WTC11 (cell line): ENCODE measurements around the gene NCKAP5. TPM values are rescaled to one million over a fixed set of nuclear protein-coding genes. Genes with fewer than 3 reads are reported as not detected.

Experiments
- ATAC-seq: fragments of 200-7000 bp; cut with Tn5 transposase; 2 replicates; pipeline ENCODE4 v1.10.0; 2021; ENCODE audit warnings: mild to moderate bottlenecking, moderate library complexity
- CTCF ChIA-PET: fragments of 300-600 bp; sonication (Branson Sonifier 250); formaldehyde crosslinking; loops from one replicate; lab custom pipeline; 2021; ENCODE audit warnings: antibody characterized with exemption; lab: Charles Lee
- POLR2A ChIA-PET: fragments of 350-600 bp; sonication (Branson Sonifier 250); formaldehyde crosslinking; loops from one replicate; lab custom pipeline; 2021; ENCODE audit warnings: antibody characterized with exemption; lab: Charles Lee
- DNase-seq: peaks from one replicate; pipeline ENCODE4 v3.0.0; 2021; ENCODE audit warnings: low spot score
- H3K27ac Mint-ChIP-seq: 2 replicates; pipeline ENCODE4 v1.8.0; 2021; ENCODE audit warnings: mixed read lengths
- H3K27me3 Mint-ChIP-seq: 2 replicates; pipeline ENCODE4 v1.8.0; 2021; ENCODE audit warnings: low read depth, mild to moderate bottlenecking, moderate library complexity, mixed read lengths
- H3K36me3 Mint-ChIP-seq: 2 replicates; pipeline ENCODE4 v1.8.0; 2021; ENCODE audit warnings: mixed read lengths
- H3K4me1 Mint-ChIP-seq: 2 replicates; pipeline ENCODE4 v1.8.0; 2022; ENCODE audit warnings: mixed read lengths
- H3K4me3 Mint-ChIP-seq: 2 replicates; pipeline ENCODE4 v1.8.0; 2021; ENCODE audit warnings: mild to moderate bottlenecking, moderate library complexity, mixed read lengths
- H3K9me3 Mint-ChIP-seq: 2 replicates; pipeline ENCODE4 v1.8.0; 2021; ENCODE audit warnings: mixed read lengths
- ESRRA ChIP-seq: sonication (generic); formaldehyde crosslinking; IDR thresholded peaks from 2 replicates; pipeline ENCODE4 v1.8.1; 2022; ENCODE audit warnings: mild to moderate bottlenecking, missing genetic modification reagents, borderline replicate concordance
- ETV6 ChIP-seq: sonication (generic); formaldehyde crosslinking; IDR thresholded peaks from 2 replicates; pipeline ENCODE4 v1.8.1; 2022; ENCODE audit warnings: mild to moderate bottlenecking, missing genetic modification reagents
- FOXJ3 ChIP-seq: sonication (generic); formaldehyde crosslinking; IDR thresholded peaks from 2 replicates; pipeline ENCODE4 v1.9.0; 2021; ENCODE audit warnings: missing genetic modification reagents, mild to moderate bottlenecking, borderline replicate concordance
- FOXK1 ChIP-seq: sonication (generic); formaldehyde crosslinking; IDR thresholded peaks from 2 replicates; pipeline ENCODE4 v1.8.0; 2022; ENCODE audit warnings: mild to moderate bottlenecking, moderate library complexity, missing genetic modification reagents
- FOXP1 ChIP-seq: sonication (generic); formaldehyde crosslinking; IDR thresholded peaks from 2 replicates; pipeline ENCODE4 v1.8.0; 2022; ENCODE audit warnings: missing genetic modification reagents, mild to moderate bottlenecking, moderate library complexity, borderline replicate concordance
- MXD4 ChIP-seq: fragments of 250-450 bp; sonication (Bioruptor Pico); IDR thresholded peaks from 2 replicates; pipeline ENCODE4 v1.8.0; 2021; ENCODE audit warnings: mild to moderate bottlenecking, moderate library complexity, borderline replicate concordance
- MYBL2 ChIP-seq: sonication (generic); formaldehyde crosslinking; IDR thresholded peaks from 2 replicates; pipeline ENCODE4 v1.8.1; 2023; ENCODE audit warnings: mild to moderate bottlenecking, moderate library complexity, missing genetic modification reagents
- NFE2L1 ChIP-seq: sonication (generic); formaldehyde crosslinking; IDR thresholded peaks from 2 replicates; pipeline ENCODE4 v1.8.1; 2023; ENCODE audit warnings: missing genetic modification reagents
- NR2C2 ChIP-seq: sonication (generic); formaldehyde crosslinking; IDR thresholded peaks from 2 replicates; pipeline ENCODE4 v1.8.0; 2022; ENCODE audit warnings: mild to moderate bottlenecking, missing genetic modification reagents
- PRRX2 ChIP-seq: fragments of 250-450 bp; sonication (Bioruptor Pico); IDR thresholded peaks from 2 replicates; pipeline ENCODE4 v1.8.0; 2021; ENCODE audit warnings: mild to moderate bottlenecking
- SMAD3 ChIP-seq: sonication (generic); formaldehyde crosslinking; IDR thresholded peaks from 2 replicates; pipeline ENCODE4 v1.8.0; 2022; ENCODE audit warnings: missing genetic modification reagents, mild to moderate bottlenecking, borderline replicate concordance
- TEAD4 ChIP-seq: sonication (generic); formaldehyde crosslinking; IDR thresholded peaks from 2 replicates; pipeline ENCODE4 v1.8.0; 2022; ENCODE audit warnings: mild to moderate bottlenecking, missing genetic modification reagents
- ZNF317 ChIP-seq: sonication (generic); formaldehyde crosslinking; IDR thresholded peaks from 2 replicates; pipeline ENCODE4 v1.8.1; 2023; ENCODE audit warnings: low read depth, mild to moderate bottlenecking, moderate library complexity, missing genetic modification reagents, borderline replicate concordance
- total RNA-seq: library from RNA; stranded (reverse); gene quantifications from 3 replicates; pipeline ENCODE4 v1.2.3, GENCODE V29; 2021
- TF ChIP-seq, protein P1 (sequence below): fragments of 250-450 bp; sonication (Bioruptor Pico); IDR thresholded peaks from 2 replicates; pipeline ENCODE4 v1.9.0; 2021; ENCODE audit warnings: mild to moderate bottlenecking
- TF ChIP-seq, protein P2 (sequence below): sonication (generic); formaldehyde crosslinking; conservative IDR thresholded peaks from 2 replicates; pipeline ENCODE4 v1.8.1; 2023; ENCODE audit warnings: mild to moderate bottlenecking, low read depth, missing genetic modification reagents, moderate library complexity
- TF ChIP-seq, protein P3 (sequence below): sonication (generic); formaldehyde crosslinking; IDR thresholded peaks from 2 replicates; pipeline ENCODE4 v1.8.1; 2023; ENCODE audit warnings: mild to moderate bottlenecking, missing genetic modification reagents, borderline replicate concordance
- TF ChIP-seq, protein P4 (sequence below): sonication (generic); formaldehyde crosslinking; IDR thresholded peaks from 2 replicates; pipeline ENCODE4 v1.8.1; 2022; ENCODE audit warnings: low read depth, mild to moderate bottlenecking, moderate library complexity, missing genetic modification reagents, borderline replicate concordance
- TF ChIP-seq, protein P5 (sequence below): sonication (generic); formaldehyde crosslinking; IDR thresholded peaks from 2 replicates; pipeline ENCODE4 v1.8.1; 2023; ENCODE audit warnings: mild to moderate bottlenecking, missing genetic modification reagents

Gene NCKAP5
- total RNA-seq, 1 experiment from 2014 or later = 0.55 TPM

DNA sequence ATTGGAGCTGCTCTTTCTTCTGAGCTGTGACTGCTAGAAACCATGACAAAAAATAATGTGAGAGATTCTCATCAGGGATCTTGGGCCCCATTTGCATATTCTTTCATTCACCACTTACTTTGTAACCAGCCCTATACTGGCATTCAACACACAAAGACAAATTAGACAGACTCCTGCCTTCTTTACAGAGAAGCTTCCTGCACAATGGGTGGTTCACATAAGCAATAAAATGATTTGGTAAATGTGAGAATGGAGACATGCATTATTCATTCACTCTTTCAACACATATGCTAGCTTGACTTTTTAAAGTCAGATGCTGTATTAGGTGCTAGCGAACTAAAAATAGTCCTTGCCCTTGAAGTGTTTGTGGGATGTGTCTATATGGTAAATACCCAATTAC, 174.4 kb downstream of the NCKAP5 start (continued):
- TF ChIP-seq PRRX2 (CRISPR knock-in tag) (no peak), FOXK1 (CRISPR knock-in tag) (no peak), MYBL2 (CRISPR knock-in tag) (no peak), ZNF317 (CRISPR knock-in tag) (no peak), FOXJ3 (CRISPR knock-in tag) (no peak), SMAD3 (CRISPR knock-in tag) (no peak), TEAD4 (CRISPR knock-in tag) (no peak), NFE2L1 (CRISPR knock-in tag) (no peak)
- TF ChIP-seq, protein P1, sequence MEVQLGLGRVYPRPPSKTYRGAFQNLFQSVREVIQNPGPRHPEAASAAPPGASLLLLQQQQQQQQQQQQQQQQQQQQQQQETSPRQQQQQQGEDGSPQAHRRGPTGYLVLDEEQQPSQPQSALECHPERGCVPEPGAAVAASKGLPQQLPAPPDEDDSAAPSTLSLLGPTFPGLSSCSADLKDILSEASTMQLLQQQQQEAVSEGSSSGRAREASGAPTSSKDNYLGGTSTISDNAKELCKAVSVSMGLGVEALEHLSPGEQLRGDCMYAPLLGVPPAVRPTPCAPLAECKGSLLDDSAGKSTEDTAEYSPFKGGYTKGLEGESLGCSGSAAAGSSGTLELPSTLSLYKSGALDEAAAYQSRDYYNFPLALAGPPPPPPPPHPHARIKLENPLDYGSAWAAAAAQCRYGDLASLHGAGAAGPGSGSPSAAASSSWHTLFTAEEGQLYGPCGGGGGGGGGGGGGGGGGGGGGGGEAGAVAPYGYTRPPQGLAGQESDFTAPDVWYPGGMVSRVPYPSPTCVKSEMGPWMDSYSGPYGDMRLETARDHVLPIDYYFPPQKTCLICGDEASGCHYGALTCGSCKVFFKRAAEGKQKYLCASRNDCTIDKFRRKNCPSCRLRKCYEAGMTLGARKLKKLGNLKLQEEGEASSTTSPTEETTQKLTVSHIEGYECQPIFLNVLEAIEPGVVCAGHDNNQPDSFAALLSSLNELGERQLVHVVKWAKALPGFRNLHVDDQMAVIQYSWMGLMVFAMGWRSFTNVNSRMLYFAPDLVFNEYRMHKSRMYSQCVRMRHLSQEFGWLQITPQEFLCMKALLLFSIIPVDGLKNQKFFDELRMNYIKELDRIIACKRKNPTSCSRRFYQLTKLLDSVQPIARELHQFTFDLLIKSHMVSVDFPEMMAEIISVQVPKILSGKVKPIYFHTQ (CRISPR knock-in tag) = no peak
- TF ChIP-seq, protein P2, sequence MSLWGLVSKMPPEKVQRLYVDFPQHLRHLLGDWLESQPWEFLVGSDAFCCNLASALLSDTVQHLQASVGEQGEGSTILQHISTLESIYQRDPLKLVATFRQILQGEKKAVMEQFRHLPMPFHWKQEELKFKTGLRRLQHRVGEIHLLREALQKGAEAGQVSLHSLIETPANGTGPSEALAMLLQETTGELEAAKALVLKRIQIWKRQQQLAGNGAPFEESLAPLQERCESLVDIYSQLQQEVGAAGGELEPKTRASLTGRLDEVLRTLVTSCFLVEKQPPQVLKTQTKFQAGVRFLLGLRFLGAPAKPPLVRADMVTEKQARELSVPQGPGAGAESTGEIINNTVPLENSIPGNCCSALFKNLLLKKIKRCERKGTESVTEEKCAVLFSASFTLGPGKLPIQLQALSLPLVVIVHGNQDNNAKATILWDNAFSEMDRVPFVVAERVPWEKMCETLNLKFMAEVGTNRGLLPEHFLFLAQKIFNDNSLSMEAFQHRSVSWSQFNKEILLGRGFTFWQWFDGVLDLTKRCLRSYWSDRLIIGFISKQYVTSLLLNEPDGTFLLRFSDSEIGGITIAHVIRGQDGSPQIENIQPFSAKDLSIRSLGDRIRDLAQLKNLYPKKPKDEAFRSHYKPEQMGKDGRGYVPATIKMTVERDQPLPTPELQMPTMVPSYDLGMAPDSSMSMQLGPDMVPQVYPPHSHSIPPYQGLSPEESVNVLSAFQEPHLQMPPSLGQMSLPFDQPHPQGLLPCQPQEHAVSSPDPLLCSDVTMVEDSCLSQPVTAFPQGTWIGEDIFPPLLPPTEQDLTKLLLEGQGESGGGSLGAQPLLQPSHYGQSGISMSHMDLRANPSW (CRISPR knock-in tag) = no peak
- TF ChIP-seq, all 79 proteins: peak for 0

DNA sequence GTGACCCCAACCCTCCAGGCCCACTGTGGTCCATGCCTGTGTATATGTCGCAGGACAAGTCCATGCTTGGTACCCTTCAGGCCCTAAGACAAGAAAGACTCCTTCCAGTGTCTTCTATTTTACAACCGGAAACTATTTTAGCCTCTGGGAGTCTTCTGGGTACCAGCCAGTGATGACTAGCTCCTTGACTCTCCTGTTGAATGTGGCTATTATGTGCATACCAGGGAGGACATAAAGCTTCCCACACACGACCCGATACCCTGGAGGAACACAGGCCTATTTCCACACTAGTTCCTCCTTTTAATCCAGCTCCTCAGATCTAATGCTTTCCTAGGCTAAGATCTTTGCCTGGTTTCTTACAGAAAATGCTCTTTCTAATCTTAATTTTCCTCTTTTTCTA, 178.1 kb downstream of the NCKAP5 start:
- Mint-ChIP-seq H3K36me3 (peaks cover 38% of the 10 kb centered on the region), H3K27me3 (peaks cover 8% of the 10 kb centered on the region), H3K4me3 (no peak overlapping the region), H3K4me1 (peaks cover 6% of the 10 kb centered on the region; the same call in 1 of the 2 replicates), H3K9me3 (peaks cover 54% of the 10 kb centered on the region), H3K27ac (no peak overlapping the region)
- ATAC-seq = no peak
- TF ChIP-seq ESRRA (CRISPR knock-in tag) (no peak), MXD4 (no peak), ETV6 (CRISPR knock-in tag) (no peak), FOXP1 (CRISPR knock-in tag) (no peak), NR2C2 (no peak), MYBL2 (CRISPR knock-in tag) (no peak)
- TF ChIP-seq, protein P3, sequence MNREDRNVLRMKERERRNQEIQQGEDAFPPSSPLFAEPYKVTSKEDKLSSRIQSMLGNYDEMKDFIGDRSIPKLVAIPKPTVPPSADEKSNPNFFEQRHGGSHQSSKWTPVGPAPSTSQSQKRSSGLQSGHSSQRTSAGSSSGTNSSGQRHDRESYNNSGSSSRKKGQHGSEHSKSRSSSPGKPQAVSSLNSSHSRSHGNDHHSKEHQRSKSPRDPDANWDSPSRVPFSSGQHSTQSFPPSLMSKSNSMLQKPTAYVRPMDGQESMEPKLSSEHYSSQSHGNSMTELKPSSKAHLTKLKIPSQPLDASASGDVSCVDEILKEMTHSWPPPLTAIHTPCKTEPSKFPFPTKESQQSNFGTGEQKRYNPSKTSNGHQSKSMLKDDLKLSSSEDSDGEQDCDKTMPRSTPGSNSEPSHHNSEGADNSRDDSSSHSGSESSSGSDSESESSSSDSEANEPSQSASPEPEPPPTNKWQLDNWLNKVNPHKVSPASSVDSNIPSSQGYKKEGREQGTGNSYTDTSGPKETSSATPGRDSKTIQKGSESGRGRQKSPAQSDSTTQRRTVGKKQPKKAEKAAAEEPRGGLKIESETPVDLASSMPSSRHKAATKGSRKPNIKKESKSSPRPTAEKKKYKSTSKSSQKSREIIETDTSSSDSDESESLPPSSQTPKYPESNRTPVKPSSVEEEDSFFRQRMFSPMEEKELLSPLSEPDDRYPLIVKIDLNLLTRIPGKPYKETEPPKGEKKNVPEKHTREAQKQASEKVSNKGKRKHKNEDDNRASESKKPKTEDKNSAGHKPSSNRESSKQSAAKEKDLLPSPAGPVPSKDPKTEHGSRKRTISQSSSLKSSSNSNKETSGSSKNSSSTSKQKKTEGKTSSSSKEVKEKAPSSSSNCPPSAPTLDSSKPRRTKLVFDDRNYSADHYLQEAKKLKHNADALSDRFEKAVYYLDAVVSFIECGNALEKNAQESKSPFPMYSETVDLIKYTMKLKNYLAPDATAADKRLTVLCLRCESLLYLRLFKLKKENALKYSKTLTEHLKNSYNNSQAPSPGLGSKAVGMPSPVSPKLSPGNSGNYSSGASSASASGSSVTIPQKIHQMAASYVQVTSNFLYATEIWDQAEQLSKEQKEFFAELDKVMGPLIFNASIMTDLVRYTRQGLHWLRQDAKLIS (CRISPR knock-in tag) = no peak
- TF ChIP-seq, protein P4, sequence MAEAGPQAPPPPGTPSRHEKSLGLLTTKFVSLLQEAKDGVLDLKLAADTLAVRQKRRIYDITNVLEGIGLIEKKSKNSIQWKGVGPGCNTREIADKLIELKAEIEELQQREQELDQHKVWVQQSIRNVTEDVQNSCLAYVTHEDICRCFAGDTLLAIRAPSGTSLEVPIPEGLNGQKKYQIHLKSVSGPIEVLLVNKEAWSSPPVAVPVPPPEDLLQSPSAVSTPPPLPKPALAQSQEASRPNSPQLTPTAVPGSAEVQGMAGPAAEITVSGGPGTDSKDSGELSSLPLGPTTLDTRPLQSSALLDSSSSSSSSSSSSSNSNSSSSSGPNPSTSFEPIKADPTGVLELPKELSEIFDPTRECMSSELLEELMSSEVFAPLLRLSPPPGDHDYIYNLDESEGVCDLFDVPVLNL (CRISPR knock-in tag) = no peak
- TF ChIP-seq, protein P5, sequence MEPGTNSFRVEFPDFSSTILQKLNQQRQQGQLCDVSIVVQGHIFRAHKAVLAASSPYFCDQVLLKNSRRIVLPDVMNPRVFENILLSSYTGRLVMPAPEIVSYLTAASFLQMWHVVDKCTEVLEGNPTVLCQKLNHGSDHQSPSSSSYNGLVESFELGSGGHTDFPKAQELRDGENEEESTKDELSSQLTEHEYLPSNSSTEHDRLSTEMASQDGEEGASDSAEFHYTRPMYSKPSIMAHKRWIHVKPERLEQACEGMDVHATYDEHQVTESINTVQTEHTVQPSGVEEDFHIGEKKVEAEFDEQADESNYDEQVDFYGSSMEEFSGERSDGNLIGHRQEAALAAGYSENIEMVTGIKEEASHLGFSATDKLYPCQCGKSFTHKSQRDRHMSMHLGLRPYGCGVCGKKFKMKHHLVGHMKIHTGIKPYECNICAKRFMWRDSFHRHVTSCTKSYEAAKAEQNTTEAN = no peak
- ChIA-PET CTCF (no interaction called here), POLR2A (no interaction called here)
- no peak for DNase-seq
